GM18499 (cell line): ENCODE data around the gene RNF14.
A peak's percentile ranks its signal among the peaks of the same experiment; 100 is the strongest.
"Not testable (repeated sequence)": the region's sequence is repeated elsewhere in the genome, so short reads cannot be mapped to it uniquely, and the experiment has no call there.

Experiments
- ATAC-seq: cut with Tn5 transposase; IDR thresholded peaks from one replicate; pipeline ENCODE4 v1.9.1; 2021; ENCODE audit warnings: moderate number of reproducible peaks; ENCODE audit not compliant: insufficient read depth, unreplicated experiment

Gene RNF14

GRCh38 chr5:142011572-142012185 is 42.8 kb downstream of the RNF14 start:
- no peak for ATAC-seq

DNA sequence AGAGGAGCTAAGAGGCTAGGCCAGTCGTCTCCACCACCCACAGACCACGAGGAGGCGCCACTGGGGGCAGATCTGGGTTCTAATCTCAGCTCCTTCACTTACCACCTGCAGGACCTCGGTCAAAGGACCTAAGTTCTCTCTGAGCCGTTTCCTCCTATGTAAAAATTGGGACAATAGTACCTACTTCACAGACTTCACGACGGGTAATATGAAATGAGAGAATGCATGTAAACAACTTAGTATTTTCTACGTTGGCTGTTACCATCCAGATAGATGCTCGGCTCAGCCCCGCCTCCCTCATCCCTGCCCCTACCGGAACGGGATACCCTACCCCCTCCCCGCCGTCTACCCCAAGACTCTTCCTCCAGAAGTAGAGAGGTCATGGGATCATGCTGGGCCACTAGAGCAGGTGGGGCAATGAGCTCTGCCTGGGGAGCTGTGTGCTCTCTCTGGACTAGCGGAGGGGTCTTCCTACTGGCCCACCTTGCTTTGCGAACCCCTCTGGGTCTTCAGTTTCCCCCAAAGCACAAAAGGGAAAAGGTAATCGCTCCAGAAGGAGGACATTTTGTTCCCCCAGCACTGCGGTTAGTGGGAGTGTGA is 43.4 kb downstream of the RNF14 start:
- no peak for ATAC-seq

GRCh38 chr5:142012792-142013388 is 44.0 kb downstream of the RNF14 start, which contains the start of gene GNPDA1:
GNPDA1 (minus strand) TSS chr5:142013027; CDS start chr5:142012035, 992 bp downstream.
- ATAC-seq, result no peak

- ATAC-seq, result no peak
These were observed 45.0 kb downstream of the RNF14 start for GRCh38 chr5:142013734-142014521.

- ATAC-seq, result no peak
These were observed 46.1 kb downstream of the RNF14 start for GRCh38 chr5:142014911-142015584.

GRCh38 chr5:142015781-142016533 is 47.1 kb downstream of the RNF14 start:
- ATAC-seq, result peak; percentile 31

DNA sequence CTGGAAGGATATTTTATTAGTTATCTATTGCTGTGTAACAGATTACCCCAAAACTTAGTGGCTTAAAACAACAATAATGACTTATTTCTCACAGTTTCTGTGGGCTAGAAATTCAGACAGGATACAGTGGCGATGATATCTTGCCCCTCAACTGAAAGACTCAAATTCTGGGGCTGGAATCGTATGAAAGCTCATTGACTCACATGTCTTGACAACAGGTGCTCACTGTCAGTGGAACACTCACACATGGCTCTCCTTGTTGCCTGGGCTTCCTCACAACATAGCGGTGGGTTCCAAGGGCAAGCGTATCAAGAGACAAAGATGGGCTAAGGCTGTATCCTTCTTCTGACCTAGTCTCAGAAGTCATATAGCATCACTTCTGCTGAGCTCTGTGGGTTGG is 47.7 kb downstream of the RNF14 start:
- peak; percentile 13 for ATAC-seq

DNA sequence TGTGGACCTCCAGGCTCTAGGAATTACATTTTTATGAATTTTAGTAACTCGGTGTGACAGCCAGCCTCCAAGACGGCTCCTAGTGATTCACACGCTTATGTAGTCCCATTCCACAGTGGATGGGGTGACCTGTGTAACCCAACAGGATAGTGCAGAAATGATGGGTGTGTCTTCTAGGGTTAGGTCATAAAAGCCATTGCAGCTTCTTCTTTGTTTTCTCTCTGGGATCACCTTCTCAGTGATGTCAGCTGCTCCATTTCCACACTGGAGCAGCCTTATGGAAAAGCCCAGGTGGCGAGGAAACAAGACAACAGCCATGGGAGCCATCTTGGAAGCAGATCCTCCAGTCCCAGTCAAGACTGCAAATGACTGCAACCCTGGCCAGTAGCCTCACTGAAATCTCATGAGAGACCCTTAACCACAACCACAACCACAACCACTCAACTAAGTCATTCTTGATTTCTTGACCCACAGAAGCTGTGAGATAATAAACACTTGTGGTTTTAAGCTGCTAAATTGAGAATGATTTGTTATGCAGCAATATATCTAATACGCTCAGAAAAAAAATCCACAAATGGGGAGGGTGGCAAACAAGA is 49.0 kb downstream of the RNF14 start:
- ATAC-seq, result no peak

- no peak for ATAC-seq
These were observed 51.3 kb downstream of the RNF14 start for GRCh38 chr5:142020122-142020659.

DNA sequence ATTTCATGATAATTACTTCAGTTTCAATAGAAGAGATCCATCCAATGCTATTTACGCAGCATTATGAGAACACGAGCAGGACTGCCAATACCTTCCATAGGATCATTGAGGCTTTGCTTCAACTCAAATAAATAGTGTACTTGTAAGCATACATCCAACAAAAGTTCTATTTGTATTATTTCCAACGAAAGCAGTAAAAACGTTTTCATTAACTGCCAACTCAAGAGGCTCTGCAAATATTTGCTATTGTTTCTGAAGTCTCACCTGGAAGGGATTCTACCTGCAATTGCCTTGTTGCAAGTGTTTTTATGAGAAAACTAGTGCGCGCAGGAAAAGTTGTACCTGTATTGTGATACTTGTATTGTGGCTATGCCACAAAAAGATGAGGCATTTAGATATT is 54.9 kb downstream of the RNF14 start:
- no peak for ATAC-seq

- no peak for ATAC-seq
These were observed 55.9 kb downstream of the RNF14 start for GRCh38 chr5:142024771-142025304.

- ATAC-seq, result no peak
These were observed 56.7 kb downstream of the RNF14 start for GRCh38 chr5:142025637-142026036.

DNA sequence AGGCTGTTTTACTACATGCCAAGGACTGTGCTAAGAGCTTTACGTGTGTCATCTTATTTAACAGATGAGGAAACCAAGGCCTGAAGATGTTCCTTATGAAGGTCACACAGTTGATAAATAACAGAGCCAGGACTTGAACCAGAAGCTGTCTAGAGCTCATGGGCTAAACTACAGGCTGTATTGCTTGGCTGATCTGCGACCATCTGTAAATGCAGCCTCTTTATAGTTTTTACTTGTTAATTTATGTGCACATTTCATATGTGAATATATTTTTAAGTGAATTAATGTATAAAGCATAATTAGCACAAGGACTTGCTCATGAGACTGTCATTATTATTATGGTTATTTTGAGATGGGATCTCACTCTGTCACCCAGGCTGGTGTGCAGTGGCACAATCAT is 63.2 kb downstream of the RNF14 start:
- no peak for ATAC-seq

DNA sequence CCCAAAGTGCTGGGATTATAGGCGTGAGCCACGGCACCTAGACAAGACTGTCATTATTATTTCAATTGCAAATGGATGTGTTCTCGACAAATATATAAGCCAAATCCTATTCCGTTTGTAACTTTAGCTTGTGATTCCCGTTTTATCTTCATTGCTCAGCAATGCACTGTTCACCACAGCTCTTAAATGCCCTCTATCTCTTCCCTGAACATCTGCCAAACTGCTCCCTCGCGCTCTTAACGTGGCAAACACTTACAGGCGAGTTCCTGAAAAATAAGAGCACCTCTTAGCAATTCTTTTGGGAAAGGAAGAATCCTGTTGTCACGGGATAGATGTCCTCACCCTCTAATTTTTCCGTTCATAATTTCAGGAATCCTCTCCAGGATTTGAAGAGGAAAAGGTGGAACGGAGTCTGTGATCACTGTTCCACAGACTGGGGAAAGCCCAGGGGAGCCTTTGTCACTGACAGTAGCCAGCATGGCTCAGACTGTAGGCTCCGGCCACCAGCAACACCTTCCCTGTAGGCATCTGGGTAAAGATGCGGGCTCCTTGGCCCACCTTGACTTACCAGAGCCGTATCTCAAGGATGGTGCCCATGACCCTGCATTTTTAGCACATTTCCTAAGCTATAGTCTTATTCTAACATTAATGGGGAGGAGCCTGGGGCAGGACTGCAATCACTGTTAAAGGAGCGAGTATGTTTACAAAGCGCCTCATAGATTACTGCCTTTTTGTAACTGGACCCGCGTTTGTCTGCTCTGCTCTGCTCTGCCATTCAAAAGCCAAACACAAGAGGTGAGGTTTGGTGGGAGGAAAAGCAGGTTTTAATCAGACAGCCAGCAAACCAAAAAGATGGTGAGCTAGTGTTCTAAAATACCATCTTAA is 64.1 kb downstream of the RNF14 start:
- ATAC-seq, result no peak

- ATAC-seq, result not testable (repeated sequence)
These were observed 65.0 kb downstream of the RNF14 start for GRCh38 chr5:142033632-142034567.

- ATAC-seq, result no peak
These were observed 66.1 kb downstream of the RNF14 start for GRCh38 chr5:142034994-142035393.

DNA sequence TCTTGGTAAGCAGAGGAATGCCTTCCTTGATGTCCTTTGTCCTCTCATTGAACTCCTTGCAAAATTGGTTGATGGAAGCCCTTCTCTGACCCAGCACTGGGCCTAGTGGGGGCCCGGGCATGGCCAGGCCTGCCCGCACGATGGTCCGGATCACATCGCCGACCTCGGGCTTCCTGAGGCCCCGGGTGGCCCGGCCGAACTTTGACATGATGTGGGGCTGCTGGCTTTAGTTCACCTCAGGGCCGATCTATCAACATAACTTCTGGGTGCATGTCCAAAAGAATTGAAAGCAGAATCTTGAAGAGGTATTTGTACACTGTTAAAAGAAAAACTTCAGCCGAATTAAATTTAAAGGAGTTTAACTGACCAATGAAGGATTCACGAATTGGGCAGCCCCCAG is 68.0 kb downstream of the RNF14 start:
- ATAC-seq, result no peak
